PC-9 (cell line): ENCODE data around the gene ATM. TPM values are rescaled to one million over a fixed set of nuclear protein-coding genes. Genes with fewer than 3 reads are reported as not detected.

Experiments
- BruUV-seq: library from RNA; stranded (reverse); fragments of 400-500 nt; replicated peaks from 2 replicates; lab custom pipeline; 2021; lab: Mats Ljungman, UMichigan
- CTCF ChIA-PET: fragments of 300-600 bp; sonication (Branson Sonifier 250); formaldehyde crosslinking; loops from one replicate; lab custom pipeline; 2022; ENCODE audit warnings: antibody characterized with exemption; lab: Charles Lee
- POLR2A ChIA-PET: fragments of 300-600 bp; sonication (Branson Sonifier 250); formaldehyde crosslinking; loops from one replicate; lab custom pipeline; 2022; ENCODE audit warnings: antibody characterized with exemption; ENCODE audit not compliant: unreplicated experiment; lab: Charles Lee
- DNase-seq, 2 experiments: peaks; one replicate each; pipeline versions ENCODE4 v3.0.0 to v3.0.0-alpha.2; 2015 to 2022; ENCODE audit warnings: mixed read lengths in 1 of 2
- H2AFZ ChIP-seq: fragments of 200-600 bp; sonication (generic); 2 replicates; pipeline ENCODE4 v1.8.1; 2017; ENCODE audit warnings: antibody characterized with exemption
- H3F3A ChIP-seq: fragments of 200-600 bp; sonication (generic); 2 replicates; pipeline ENCODE4 v1.8.1; 2017; ENCODE audit warnings: antibody characterized with exemption, mild to moderate bottlenecking, low read depth; ENCODE audit not compliant: insufficient read depth
- H3K27ac ChIP-seq: fragments of 200-600 bp; sonication (generic); 2 replicates; pipeline ENCODE4 v1.6.1; 2016; ENCODE audit warnings: mixed run types
- H3K27me3 ChIP-seq: fragments of 200-600 bp; sonication (generic); 2 replicates; pipeline ENCODE4 v1.6.1; 2016; ENCODE audit warnings: low read depth, mixed run types; ENCODE audit not compliant: insufficient read depth
- H3K36me3 ChIP-seq: fragments of 200-600 bp; sonication (generic); 2 replicates; pipeline ENCODE4 v1.6.1; 2016; ENCODE audit warnings: low read depth, mixed run types
- H3K4me1 ChIP-seq: fragments of 200-600 bp; sonication (generic); replicated peaks from 2 replicates; pipeline ENCODE4 v1.6.1; 2016; ENCODE audit warnings: mixed run types; ENCODE audit not compliant: insufficient read depth
- H3K4me2 ChIP-seq: fragments of 200-600 bp; sonication (generic); 2 replicates; pipeline ENCODE4 v1.6.1; 2017; ENCODE audit warnings: mixed run types
- H3K4me3 ChIP-seq: fragments of 200-600 bp; sonication (generic); 2 replicates; pipeline ENCODE4 v1.6.1; 2016; ENCODE audit warnings: mixed run types
- H3K79me2 ChIP-seq: fragments of 200-600 bp; sonication (generic); 2 replicates; pipeline ENCODE4 v1.6.1; 2017; ENCODE audit warnings: low read depth, mixed run types
- H3K9me2 ChIP-seq: fragments of 200-600 bp; sonication (generic); 2 replicates; pipeline ENCODE4 v1.8.1; 2017; ENCODE audit warnings: mild to moderate bottlenecking; ENCODE audit not compliant: insufficient read depth
- H3K9me3 ChIP-seq: fragments of 200-600 bp; sonication (generic); 2 replicates; pipeline ENCODE4 v1.8.1; 2016; ENCODE audit warnings: low read depth; ENCODE audit not compliant: insufficient read depth
- H4K20me1 ChIP-seq: fragments of 200-600 bp; sonication (generic); 2 replicates; pipeline ENCODE4 v1.8.1; 2017; ENCODE audit not compliant: insufficient read depth
- EZH2 ChIP-seq: fragments of 200-600 bp; sonication (generic); IDR thresholded peaks from 2 replicates; pipeline ENCODE4 v1.8.0; 2017; ENCODE audit warnings: antibody characterized with exemption, low read depth
- intact Hi-C: fragments of 100-400 bp; cut with micrococcal nuclease; formaldehyde crosslinking; loops from one replicate; pipeline ENCODE4 v1.10.0; 2022; ENCODE audit not compliant: unreplicated experiment
- total RNA-seq: library from RNA; stranded (reverse); gene quantifications from 2 replicates; pipeline ENCODE4 v1.2.3, GENCODE V29; 2021
- TF ChIP-seq, protein P1 (sequence below): fragments of 200-600 bp; sonication (generic); conservative IDR thresholded peaks from 2 replicates; pipeline ENCODE4 v1.6.1; 2017; ENCODE audit warnings: mixed run types, antibody characterized with exemption, mild to moderate bottlenecking, moderate library complexity

ATM gene
- total RNA-seq, 1 experiment from 2014 or later, result 36.3 TPM

DNA sequence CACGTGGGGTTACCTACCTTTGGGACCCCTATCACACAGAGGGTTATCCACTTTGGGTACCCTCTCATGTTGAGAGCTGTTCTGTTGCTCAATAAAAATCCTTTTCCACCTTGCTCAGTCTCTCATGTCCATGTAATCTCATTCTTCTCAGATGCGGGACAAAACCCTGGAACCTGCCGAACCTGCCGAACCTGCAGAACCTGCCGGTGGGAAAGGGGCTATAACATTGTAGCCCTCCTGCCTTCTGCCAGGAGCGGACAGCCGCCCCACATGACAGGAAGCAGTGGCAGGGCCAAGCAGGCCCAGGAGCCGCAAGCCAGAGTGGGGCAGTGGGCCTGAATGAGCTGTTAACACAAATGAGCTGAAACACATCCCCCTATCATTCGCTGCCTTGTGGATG lies 18.5 kb upstream of the ATM start:
- TF ChIP-seq, protein P1, sequence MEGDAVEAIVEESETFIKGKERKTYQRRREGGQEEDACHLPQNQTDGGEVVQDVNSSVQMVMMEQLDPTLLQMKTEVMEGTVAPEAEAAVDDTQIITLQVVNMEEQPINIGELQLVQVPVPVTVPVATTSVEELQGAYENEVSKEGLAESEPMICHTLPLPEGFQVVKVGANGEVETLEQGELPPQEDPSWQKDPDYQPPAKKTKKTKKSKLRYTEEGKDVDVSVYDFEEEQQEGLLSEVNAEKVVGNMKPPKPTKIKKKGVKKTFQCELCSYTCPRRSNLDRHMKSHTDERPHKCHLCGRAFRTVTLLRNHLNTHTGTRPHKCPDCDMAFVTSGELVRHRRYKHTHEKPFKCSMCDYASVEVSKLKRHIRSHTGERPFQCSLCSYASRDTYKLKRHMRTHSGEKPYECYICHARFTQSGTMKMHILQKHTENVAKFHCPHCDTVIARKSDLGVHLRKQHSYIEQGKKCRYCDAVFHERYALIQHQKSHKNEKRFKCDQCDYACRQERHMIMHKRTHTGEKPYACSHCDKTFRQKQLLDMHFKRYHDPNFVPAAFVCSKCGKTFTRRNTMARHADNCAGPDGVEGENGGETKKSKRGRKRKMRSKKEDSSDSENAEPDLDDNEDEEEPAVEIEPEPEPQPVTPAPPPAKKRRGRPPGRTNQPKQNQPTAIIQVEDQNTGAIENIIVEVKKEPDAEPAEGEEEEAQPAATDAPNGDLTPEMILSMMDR, result no peak
- no peak for TF ChIP-seq EZH2
- DNase-seq, result no peak
- Histone ChIP-seq H3K4me2 (no peak overlapping the region), H3K4me1 (peaks cover 15% of the 10 kb centered on the region), H3K9me3 (peaks cover 14% of the 10 kb centered on the region), H3K36me3 (peaks cover 29% of the 10 kb centered on the region), H3K27ac (no peak overlapping the region), H3F3A (peaks cover 16% of the 10 kb centered on the region; the same call in 1 of the 2 replicates), H2AFZ (no peak overlapping the region), H3K4me3 (no peak overlapping the region), H3K27me3 (no peaks in the 10 kb centered on the region), H3K9me2 (no peaks in the 10 kb centered on the region; the same call in 1 of the 2 replicates), H4K20me1 (no peaks in the 10 kb centered on the region), H3K79me2 (peaks cover 19% of the 10 kb centered on the region; the same call in 1 of the 2 replicates)
- BruUV-seq, result no TSS peak
- POLR2A ChIA-PET, result no interaction called here
- intact Hi-C loops, result no loop called here
- CTCF ChIA-PET, result no interaction called here

DNA sequence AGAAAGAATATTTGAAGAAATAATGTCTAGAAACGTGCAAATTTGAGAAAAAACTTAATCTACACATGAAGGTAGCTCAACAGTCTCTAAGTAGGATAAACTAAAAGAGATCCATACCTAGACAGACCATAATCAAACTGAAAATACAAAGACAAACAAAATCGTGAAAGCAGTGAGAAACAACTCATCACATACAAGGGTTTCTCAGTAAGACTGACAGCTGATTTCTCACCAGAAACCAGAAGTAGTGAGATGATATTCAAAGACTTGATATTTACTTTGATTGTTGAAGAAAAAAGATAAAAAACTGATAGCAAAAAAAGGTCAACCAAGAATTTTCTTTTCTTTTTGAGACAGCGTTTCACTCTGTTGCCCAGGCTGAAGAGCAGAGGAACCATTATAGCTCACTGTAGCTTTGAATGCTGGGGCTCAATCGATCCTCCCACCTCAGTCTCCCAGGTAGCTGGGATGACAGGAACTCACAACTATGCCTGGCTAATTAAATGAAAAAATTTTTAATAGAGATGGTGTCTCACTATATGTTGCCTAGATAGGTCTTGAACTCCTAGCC lies 17.9 kb upstream of the ATM start:
- Histone ChIP-seq H3K4me1 (peaks cover 8% of the 10 kb centered on the region), H2AFZ (no peak overlapping the region), H3K9me3 (peaks cover 14% of the 10 kb centered on the region), H3K4me2 (no peak overlapping the region), H3K36me3 (peaks cover 29% of the 10 kb centered on the region), H4K20me1 (no peaks in the 10 kb centered on the region), H3K27ac (no peak overlapping the region), H3K27me3 (no peaks in the 10 kb centered on the region), H3K79me2 (peaks cover 17% of the 10 kb centered on the region; the same call in 1 of the 2 replicates), H3K4me3 (no peak overlapping the region), H3K9me2 (no peaks in the 10 kb centered on the region; the same call in 1 of the 2 replicates), H3F3A (peaks cover 10% of the 10 kb centered on the region; the same call in 1 of the 2 replicates)
- intact Hi-C loops, result no loop called here
- CTCF ChIA-PET, result no interaction called here
- DNase-seq, result no peak
- POLR2A ChIA-PET, result no interaction called here
- TF ChIP-seq, protein P1, result no peak
- TF ChIP-seq EZH2, result no peak
- no TSS peak for BruUV-seq

DNA sequence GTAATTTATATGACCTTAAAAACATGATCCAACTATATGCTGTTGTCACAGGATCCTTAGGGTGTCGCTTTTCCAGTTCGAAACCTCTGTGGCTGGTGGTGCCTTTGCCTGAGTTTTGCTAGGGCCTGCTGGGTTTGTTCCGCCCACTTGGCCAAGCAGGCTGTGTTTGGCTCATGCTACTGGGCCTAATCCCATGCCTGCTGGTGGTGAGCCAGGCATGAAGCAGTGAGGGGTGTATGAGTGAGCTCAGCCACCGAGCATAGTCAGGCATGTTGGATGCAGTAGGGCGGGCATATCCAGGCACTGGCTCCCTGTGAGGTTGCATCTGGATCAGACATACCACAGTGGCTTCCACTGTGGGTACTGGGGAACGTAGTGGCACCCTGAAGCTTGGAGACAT lies 16.7 kb upstream of the ATM start:
- H3K27ac ChIP-seq, result no peak overlapping the region
- H3K4me1 ChIP-seq, result no peaks in the 10 kb centered on the region
- ChIA-PET POLR2A (no interaction called here), CTCF (no interaction called here)
- no peaks in the 10 kb centered on the region for H3F3A ChIP-seq
- no peaks in the 10 kb centered on the region for H3K27me3 ChIP-seq
- intact Hi-C loops, result no loop called here
- H3K4me2 ChIP-seq, result no peak overlapping the region
- peaks cover 13% of the 10 kb centered on the region; the same call in 1 of the 2 replicates for H3K79me2 ChIP-seq
- H3K9me2 ChIP-seq, result no peaks in the 10 kb centered on the region; the same call in 1 of the 2 replicates
- peaks cover 29% of the 10 kb centered on the region for H3K36me3 ChIP-seq
- peaks cover 14% of the 10 kb centered on the region for H3K9me3 ChIP-seq
- H4K20me1 ChIP-seq, result no peaks in the 10 kb centered on the region
- no peak overlapping the region for H3K4me3 ChIP-seq
- no peak for DNase-seq
- H2AFZ ChIP-seq, result no peak overlapping the region
- TF ChIP-seq, protein P1, result no peak
- no peak for TF ChIP-seq EZH2
- no TSS peak for BruUV-seq
